ENCODE data around the gene PROKR1.

GRCh38 chr2:68637047-68637446 lies 6.3 kb upstream of the PROKR1 start:
- TF ChIP-seq CTCF (IDR thresholded peaks at IDR 0.05) (no peak), EZH2 (IDR thresholded peaks at IDR 0.05; ENCODE audit: borderline replicate concordance, insufficient read depth, low read depth, low read length, poor library complexity, severe bottlenecking) (no peak)

Measured in B cell (primary cell).